ENCODE data around the gene HDAC2.
"Not testable (repeated sequence)": the region's sequence is repeated elsewhere in the genome, so short reads cannot be mapped to it uniquely, and the experiment has no call there.

The HDAC2 gene

GRCh38 chr6:113925378-113925777, 45.6 kb downstream of the HDAC2 start:
- Histone ChIP-seq H3K27ac (ENCODE audit: poor library complexity, severe bottlenecking) (no peak overlapping the region), H3K4me3 (ENCODE audit: severe bottlenecking) (no peak overlapping the region), H3K36me3 (ENCODE audit: low read depth) (no peaks in the 10 kb centered on the region), H3K9me3 (ENCODE audit: severe bottlenecking) (peaks cover 3% of the 10 kb centered on the region), H3K4me1 (ENCODE audit: insufficient read depth, poor library complexity, severe bottlenecking) (no peaks in the 10 kb centered on the region), H3K27me3 (ENCODE audit: insufficient read depth, poor library complexity, severe bottlenecking) (no peaks in the 10 kb centered on the region)
- TF ChIP-seq CTCF (IDR thresholded peaks at IDR 0.05; ENCODE audit: poor library complexity, severe bottlenecking): no peak
- ATAC-seq (ENCODE audit: low read depth) (no peak), DNase-seq (ENCODE audit: low spot score) (no peak)

- H3K27ac ChIP-seq (ENCODE audit: poor library complexity, severe bottlenecking): no peak overlapping the region
- no peak for TF ChIP-seq CTCF (IDR thresholded peaks at IDR 0.05; ENCODE audit: poor library complexity, severe bottlenecking)
- no peaks in the 10 kb centered on the region for H3K36me3 ChIP-seq (ENCODE audit: low read depth)
- H3K27me3 ChIP-seq (ENCODE audit: insufficient read depth, poor library complexity, severe bottlenecking): no peaks in the 10 kb centered on the region
- DNase-seq (ENCODE audit: low spot score) (no peak), ATAC-seq (ENCODE audit: low read depth) (no peak)
- H3K4me1 ChIP-seq (ENCODE audit: insufficient read depth, poor library complexity, severe bottlenecking): no peaks in the 10 kb centered on the region
- no peak overlapping the region for H3K4me3 ChIP-seq (ENCODE audit: severe bottlenecking)
- no peaks in the 10 kb centered on the region for H3K9me3 ChIP-seq (ENCODE audit: severe bottlenecking)
Observed at GRCh38 chr6:113924312-113924723, 46.6 kb downstream of the HDAC2 start.

GRCh38 chr6:113923526-113923925, 47.4 kb downstream of the HDAC2 start:
- H3K9me3 ChIP-seq (ENCODE audit: severe bottlenecking): no peaks in the 10 kb centered on the region
- no peak for TF ChIP-seq CTCF (IDR thresholded peaks at IDR 0.05; ENCODE audit: poor library complexity, severe bottlenecking)
- H3K4me1 ChIP-seq (ENCODE audit: insufficient read depth, poor library complexity, severe bottlenecking): no peaks in the 10 kb centered on the region
- H3K27ac ChIP-seq (ENCODE audit: poor library complexity, severe bottlenecking): no peak overlapping the region
- ATAC-seq (ENCODE audit: low read depth) (no peak), DNase-seq (ENCODE audit: low spot score) (no peak)
- no peak overlapping the region for H3K4me3 ChIP-seq (ENCODE audit: severe bottlenecking)
- no peaks in the 10 kb centered on the region for H3K36me3 ChIP-seq (ENCODE audit: low read depth)
- no peaks in the 10 kb centered on the region for H3K27me3 ChIP-seq (ENCODE audit: insufficient read depth, poor library complexity, severe bottlenecking)

- DNase-seq (ENCODE audit: low spot score) (no peak), ATAC-seq (ENCODE audit: low read depth) (no peak)
- no peak overlapping the region for H3K4me3 ChIP-seq (ENCODE audit: severe bottlenecking)
- no peaks in the 10 kb centered on the region for H3K36me3 ChIP-seq (ENCODE audit: low read depth)
- no peaks in the 10 kb centered on the region for H3K27me3 ChIP-seq (ENCODE audit: insufficient read depth, poor library complexity, severe bottlenecking)
- H3K9me3 ChIP-seq (ENCODE audit: severe bottlenecking): no peaks in the 10 kb centered on the region
- no peak for TF ChIP-seq CTCF (IDR thresholded peaks at IDR 0.05; ENCODE audit: poor library complexity, severe bottlenecking)
- H3K27ac ChIP-seq (ENCODE audit: poor library complexity, severe bottlenecking): no peak overlapping the region
- no peaks in the 10 kb centered on the region for H3K4me1 ChIP-seq (ENCODE audit: insufficient read depth, poor library complexity, severe bottlenecking)
Observed at GRCh38 chr6:113921299-113921904, 49.5 kb downstream of the HDAC2 start.

GRCh38 chr6:113920663-113921267, 50.2 kb downstream of the HDAC2 start:
- H3K4me3 ChIP-seq (ENCODE audit: severe bottlenecking): no peak overlapping the region
- ATAC-seq (ENCODE audit: low read depth) (no peak), DNase-seq (ENCODE audit: low spot score) (no peak)
- H3K36me3 ChIP-seq (ENCODE audit: low read depth): no peaks in the 10 kb centered on the region
- H3K9me3 ChIP-seq (ENCODE audit: severe bottlenecking): no peaks in the 10 kb centered on the region
- H3K27ac ChIP-seq (ENCODE audit: poor library complexity, severe bottlenecking): no peak overlapping the region
- H3K4me1 ChIP-seq (ENCODE audit: insufficient read depth, poor library complexity, severe bottlenecking): no peaks in the 10 kb centered on the region
- no peak for TF ChIP-seq CTCF (IDR thresholded peaks at IDR 0.05; ENCODE audit: poor library complexity, severe bottlenecking)
- no peaks in the 10 kb centered on the region for H3K27me3 ChIP-seq (ENCODE audit: insufficient read depth, poor library complexity, severe bottlenecking)

GRCh38 chr6:113910285-113910684, 60.7 kb downstream of the HDAC2 start:
- not testable (repeated sequence) for H3K36me3 ChIP-seq (ENCODE audit: low read depth); H3K27ac ChIP-seq (ENCODE audit: poor library complexity, severe bottlenecking); H3K9me3 ChIP-seq (ENCODE audit: severe bottlenecking); H3K27me3 ChIP-seq (ENCODE audit: insufficient read depth, poor library complexity, severe bottlenecking); H3K4me3 ChIP-seq (ENCODE audit: severe bottlenecking); H3K4me1 ChIP-seq (ENCODE audit: insufficient read depth, poor library complexity, severe bottlenecking); ATAC-seq (ENCODE audit: low read depth); DNase-seq (ENCODE audit: low spot score)
